Activated T-cell treated with anti-CD3 and anti-CD28 coated beads for 1 hour (primary cell): Measurements from ENCODE around the gene PARP16.
"Not testable (repeated sequence)": the region's sequence is repeated elsewhere in the genome, so short reads cannot be mapped to it uniquely, and the experiment has no call there.

Experiments used
- DNase-seq: peaks from one replicate; pipeline ENCODE4 v3.0.0-alpha.2; 2020; ENCODE audit warnings: low read depth

The PARP16 gene

DNA sequence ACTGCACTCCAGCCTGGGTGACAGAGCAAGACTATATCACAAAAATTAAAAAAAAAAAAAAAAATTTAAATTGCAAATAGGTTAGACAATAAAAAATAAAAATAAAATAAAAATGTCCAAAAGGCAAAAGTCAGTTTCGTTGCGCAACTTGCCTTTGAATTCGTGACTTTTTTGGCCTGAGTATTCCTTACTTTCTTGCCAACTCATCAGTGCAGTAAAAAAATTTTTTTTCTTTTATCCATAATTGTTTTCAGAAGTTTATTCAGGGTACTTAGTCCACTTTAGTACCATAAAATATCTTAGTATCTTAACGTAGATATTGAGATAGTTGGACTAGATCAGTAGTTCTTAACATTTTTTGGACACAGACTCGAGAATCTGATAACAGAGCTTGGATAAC lies 53.0 kb downstream of the PARP16 start:
- DNase-seq, result no peak

DNA sequence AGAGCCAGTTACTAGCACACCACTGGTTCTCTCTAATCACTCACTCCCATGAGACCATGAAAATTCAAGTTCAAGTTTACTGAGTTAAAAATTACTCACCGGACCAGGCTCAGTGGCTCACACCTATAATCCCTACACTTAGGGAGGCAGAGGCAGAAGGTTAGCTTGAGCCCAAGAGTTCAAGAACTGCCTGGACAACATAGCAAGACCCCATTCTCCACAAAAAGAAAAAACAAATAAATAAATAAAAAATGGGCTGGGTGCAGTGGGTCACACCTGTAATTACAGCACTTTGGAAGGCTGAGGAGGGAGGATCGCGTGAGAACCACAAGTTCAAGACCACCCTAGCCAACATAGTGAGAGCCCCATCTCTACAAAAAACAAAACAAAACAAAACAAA lies 54.2 kb downstream of the PARP16 start:
- no peak for DNase-seq

DNA sequence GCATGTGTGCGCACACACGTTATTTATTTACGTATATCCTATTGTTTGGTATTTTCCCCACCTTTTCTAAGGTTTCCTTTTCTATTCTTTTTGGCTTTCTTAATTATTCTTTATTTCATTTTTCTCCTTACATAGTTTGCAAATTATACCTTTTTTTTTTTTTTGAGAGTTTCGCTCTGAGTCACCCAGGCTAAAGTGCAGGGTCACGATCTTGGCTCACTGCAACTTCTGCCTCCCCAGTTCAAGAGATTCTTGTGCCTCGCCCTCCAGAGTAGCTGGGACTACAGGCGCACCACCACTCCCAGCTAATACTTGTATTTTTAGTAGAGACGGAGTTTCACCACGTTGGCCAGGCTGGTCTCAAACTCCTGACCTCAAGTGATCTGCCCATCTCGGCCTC lies 55.4 kb downstream of the PARP16 start:
- no peak for DNase-seq

DNA sequence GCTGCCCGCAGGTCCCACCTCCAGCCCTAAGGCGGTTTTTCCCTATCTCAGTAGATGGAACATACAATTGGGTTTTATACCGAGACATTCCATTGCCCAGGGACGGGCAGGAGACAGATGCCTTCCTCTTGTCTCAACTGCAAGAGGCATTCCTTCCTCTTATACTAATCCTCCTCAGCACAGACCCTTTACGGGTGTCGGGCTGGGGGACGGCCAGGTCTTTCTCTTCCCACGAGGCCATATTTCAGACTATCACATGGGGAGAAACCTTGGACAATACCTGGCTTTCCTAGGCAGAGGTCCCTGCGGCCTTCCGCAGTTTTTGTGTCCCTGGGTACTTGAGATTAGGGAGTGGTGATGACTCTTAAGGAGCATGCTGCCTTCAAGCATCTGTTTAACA lies 59.8 kb downstream of the PARP16 start:
- DNase-seq, result not testable (repeated sequence)

DNA sequence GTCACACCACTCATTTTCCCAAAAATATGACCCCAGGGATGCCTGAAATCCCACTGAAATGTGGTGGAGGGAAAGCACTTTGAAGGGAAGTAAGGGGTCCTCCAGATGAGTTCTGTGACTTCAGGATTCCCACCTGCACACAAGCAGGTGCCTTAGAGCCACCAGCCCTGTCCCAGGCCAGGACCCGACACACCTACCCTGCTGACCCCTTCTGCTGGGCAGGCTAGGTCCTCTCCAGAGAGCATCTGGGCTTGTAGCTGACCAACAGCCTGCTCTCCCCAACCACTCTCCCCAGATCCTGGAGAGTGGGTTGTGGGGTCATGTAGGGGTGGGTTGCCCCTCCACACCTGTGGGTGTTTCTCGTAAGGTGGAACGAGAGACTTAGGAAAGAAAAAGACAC lies 60.5 kb downstream of the PARP16 start:
- no peak for DNase-seq

DNA sequence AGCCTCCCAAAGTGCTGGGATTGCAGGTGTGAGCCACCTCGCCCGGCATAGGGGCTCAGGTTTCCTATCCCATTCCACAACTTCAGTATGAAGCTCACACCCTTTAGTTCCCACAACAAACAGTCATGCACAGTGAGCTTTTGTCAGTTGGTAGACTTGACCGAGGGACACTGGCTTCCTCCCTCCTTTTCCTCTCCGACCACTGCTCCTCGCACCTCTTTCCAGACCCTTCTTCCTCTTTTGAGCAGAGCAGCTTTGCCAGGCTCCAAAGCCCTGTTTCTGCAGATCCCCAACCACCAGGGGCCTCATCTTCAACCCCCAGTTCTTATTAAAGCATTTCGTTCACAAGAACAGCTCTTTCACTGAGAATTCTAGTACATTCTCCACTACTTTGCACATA lies 62.7 kb downstream of the PARP16 start:
- DNase-seq, result no peak

DNA sequence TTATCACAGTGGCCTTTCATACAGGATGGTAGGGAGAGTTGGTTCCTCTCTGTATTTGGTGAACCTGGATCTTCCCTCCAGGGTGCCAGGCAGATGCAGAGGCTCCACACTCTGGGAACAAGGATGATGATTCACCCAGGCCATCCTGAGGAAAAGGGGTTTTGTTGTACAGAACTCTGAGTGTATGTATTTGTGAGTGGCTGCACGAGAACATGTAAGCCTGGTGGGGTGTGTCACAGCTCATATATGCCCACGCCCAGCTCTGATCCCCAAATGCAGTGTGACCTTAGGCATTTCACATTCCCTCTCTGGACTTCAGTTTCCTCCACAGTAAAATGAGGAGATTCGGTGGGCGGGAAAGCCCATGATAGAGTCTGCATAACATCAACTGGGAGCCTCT lies 63.8 kb downstream of the PARP16 start:
- no peak for DNase-seq

DNA sequence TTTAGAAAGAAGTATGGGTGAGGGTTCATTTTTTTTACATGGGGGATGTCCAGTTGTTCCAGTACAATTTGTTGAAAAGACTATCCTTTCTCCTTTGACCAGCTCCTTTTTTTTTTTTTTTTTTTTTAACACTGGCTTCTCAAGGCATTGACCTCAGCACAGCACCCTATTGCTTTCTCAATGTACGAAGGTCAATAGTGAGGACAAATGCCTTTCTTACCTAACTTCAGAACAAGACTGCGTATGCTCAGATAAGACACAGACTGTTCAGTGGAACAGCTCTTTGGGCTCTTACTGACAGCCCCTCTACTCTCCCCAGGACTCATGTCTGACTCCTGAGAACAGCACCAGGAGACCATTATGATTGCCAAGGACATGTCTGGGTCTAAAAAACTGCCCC lies 65.0 kb downstream of the PARP16 start:
- no peak for DNase-seq

DNA sequence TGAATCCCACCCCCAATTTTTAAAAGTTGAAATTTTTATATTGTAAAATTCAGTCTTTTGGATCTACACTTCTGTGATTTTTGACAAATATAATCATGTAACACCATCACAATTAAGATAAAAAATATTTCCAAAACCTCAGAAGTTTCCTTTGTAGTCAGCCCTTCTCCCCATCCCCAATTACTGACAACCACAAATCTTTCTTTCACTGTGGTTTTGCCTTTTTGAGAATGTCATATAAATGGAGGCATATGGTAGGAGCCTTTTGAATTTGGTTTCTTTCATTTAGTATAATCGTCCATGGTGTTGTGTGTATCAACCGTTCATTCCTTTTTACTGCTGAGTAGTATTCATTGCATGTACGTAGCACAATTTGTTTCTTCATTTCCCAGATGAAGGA lies 67.5 kb downstream of the PARP16 start:
- DNase-seq, result no peak

DNA sequence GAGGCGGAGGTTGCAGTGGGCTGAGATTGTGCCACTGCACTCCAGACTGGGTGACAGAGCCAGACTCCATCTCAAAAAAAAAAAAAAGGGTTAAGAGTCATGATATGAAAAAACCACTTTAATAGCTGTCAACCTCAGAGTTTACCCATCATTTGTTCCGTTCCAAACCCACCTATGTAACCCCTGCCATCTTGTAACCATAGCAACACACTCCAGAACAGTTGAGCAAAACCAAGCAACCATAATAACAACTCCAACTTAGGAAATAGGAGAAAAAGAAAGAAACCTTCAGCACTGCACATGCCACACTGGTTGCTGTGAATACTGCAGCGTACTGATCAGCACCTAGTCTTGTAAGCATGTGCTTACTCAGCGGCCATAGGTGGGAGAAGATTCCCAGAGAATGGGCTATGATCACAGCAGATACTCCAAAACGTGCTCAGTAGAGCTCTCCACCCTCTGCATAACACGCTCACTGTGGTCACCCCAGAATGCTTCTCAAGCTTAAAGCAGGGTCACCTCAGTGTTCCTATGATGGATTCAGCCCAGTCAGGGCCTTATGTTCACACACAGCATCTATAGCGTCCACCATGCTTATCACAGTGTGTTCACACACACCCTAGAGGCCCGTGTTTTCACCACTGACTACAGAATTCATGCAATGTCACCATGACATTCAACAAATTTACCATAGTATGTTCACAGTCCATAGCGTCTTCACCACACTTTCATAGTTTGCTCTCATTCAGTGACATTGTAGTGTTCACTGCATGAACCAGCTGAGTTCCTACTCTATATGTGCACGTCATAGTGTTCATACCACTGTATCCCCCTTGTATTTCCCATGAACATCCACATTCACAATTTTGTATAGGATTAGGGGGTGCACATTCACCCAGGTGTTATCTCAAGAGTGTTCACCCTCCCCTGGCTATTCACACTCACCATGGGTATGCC lies 68.9 kb downstream of the PARP16 start:
- no peak for DNase-seq

DNA sequence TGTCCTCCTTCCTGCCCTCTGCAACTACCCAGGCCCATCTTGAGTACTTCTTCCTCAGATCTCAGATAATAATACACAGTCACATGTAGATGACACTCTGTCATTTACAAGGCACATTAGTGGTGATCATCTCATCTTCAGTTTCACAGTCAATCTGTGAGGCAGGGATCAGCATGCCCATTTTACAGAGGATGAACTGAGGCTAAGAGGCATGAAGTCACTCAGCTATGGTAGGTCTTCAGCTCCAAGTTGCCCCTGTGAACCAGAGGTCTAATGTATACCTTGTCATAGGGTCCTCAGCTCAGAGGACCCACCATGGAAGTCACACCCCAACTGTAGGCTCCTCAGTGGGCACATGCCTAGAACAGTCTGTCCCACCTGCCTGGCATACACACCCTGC lies 71.2 kb downstream of the PARP16 start:
- DNase-seq, result no peak

DNA sequence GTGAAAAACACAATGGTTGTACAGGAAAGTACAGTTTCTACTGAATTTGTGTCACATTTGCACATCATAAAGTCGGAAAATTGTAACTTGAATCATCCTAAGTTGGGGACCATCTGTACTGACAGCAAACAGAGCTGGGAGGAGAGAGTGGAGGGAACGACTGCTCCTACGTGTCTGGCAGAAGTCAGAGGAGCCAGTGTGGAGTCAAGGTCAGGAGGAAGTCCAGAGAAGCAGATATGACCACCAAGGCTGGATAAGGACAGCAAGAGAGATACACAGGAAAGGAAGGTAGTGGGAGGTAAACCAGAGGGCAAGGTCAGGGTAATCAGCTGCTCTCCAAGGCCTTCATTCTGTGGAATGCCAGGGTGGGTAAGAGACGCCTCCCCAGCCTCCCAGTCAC lies 72.7 kb downstream of the PARP16 start:
- no peak for DNase-seq

DNA sequence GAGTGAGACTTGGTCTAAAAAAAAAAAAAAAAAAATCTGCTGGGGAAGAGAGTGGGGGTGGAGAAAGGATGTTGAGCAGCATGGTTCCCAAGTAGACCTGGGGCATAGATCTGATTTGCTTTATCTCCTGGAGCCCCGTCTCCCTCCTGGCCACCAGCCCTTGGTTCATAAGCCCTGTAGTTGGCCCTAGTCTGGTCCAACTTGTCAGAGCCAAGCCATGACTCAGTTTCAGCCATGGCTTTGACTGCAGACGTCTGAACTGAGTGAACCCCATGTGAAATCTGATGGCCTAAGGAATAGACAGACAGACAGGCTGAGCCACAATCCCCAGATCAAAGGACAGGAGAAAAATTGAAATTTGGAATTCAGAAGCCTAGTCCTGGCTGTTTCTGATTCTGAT lies 73.4 kb downstream of the PARP16 start:
- no peak for DNase-seq

DNA sequence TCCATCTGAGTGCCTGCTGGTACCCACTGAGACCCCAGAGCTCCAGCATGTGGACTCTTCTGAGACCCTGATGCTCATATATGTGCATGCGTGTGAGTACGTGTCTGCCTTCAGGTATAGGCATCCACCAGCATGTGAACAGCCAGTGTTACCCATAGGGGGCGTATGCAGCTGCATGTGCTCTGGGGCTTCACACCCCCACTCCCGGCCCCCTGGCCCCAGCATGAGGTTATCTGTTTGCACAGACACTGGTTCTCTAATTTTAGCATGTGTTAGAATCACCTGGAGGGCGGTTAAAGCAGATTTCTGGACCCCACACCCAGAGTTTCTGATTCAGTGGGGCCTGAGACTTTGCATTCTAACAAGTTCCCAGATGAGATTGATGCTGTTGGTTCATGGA lies 74.6 kb downstream of the PARP16 start:
- peak; percentile 4 for DNase-seq

DNA sequence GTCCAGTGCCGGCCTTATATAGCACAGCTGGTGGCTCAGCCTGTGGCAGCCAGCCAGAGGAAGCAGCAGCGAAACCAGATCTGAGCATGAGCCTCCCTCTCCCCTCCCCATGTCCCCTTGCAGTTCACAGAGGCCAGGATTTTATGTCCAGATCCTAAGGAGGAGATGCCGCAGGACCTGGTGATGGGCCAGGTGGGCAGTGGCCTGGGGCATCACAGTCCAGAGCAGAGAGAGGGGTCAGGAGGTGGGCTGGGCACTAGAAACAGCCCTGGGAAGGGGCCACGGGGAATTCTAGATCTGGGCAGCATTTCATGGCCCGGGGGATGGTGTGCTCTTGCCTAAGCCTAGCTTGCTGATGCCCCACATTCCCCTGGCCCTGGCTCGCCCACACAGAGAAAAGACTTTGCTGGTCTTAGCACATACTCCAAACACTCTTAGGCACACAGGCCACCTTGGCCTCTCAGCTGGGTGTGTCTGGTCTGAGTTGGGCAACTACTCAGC lies 75.2 kb downstream of the PARP16 start:
- no peak for DNase-seq

DNA sequence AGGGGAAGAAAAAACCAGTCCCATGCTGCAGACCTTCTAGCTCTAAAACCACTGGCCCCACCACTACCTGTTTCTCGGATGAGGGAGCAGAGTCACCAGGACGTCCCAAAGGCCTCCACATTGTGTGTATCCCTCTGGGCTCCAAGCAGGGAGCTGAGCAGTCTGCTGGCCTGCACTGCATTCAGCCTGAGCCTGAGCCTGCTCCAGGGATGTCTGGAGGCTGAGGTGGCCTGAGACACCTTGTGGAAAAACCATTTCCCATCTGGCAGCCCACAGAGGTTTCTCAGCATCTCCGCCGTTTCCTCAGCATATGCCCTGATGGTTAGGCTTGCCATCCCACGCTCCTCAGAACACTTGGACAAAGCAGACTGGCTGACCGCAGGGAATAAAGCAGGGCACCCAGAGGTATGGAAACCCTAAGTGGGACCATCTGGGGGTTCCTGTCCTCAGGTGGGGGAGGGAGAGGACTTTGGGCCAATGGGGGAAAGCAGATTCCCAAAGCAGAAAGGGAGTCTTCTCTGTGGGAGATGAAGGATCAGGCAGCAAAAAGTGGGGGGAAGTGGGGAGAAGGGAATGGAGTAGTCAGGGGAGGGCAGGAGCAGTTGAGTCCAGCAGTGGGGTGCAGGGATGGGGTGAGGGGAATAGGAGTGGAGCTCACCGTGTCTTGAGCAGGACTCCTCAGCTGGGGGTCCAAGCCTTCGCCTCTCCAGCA lies 75.8 kb downstream of the PARP16 start, which contains the start of gene CILP:
CILP (minus strand) TSS at position 704 of the 712 bp plus-strand sequence. CDS start 1,718 bp downstream, outside the sequence.
- no peak for DNase-seq

DNA sequence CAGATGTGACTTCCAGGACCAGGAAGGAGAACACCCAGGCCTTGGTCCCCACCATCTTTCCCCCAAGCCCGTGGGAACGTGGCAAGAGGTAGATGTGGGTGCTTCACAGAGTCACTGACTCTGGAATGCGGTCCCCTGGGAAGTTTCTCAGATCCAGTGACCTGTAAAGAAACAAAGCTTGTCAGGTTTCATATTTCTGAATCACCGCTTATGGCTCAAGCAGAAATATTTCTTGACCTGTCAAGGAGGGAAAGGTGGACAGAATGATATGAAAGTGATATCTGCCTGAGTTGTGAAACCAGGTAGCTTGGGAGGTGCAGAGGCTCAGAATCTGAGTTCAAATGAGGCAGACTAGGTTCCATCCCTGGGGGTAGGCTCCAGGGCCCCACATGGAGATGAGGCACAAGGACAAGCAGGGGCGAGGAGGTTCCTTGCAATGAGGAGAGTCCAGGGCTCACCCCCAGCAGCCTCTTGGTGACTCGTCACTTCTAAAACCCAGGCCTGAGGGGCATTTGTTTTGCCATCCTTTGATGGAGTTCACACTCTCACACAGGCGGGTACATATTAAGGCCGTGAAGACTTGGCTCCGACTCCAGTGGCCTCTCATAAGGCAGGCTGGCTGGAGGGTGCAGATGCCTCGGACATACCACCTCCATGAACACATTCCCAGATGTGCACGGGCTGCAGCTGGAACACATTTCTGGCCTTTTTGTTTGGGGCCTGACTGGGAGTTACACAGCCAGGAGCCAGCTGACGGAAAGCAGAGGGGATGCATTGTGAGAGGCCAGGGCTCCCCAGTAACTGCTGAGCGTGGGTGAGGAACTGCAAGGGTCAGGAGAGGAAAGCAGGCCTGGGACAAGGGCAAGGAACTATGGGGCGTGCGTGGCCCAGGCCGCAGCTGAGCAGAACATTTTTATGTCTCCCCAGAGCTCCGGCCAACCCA lies 76.7 kb downstream of the PARP16 start:
- no peak for DNase-seq

DNA sequence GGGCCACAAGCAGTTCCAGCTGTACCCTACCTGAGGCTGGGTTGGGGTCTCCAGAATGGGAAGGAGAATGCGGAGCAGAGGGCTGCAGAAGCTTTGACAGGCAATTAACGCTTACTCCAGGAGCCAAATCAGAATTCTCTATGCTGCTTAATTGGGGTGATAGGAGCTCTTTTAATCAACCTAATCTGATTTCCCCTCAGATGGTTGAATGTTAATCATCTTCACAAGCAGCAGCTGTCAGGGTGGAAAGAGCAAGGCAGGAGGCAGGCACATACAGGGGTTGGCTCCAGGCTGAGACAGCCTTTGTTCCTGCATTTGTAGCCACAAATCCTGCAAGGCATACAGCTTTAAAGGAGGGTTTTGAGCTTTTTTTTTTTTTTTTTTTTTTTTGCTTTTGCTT lies 78.0 kb downstream of the PARP16 start:
- no peak for DNase-seq
